ENCODE measurements around the gene GBF1. TPM values are rescaled to one million over a fixed set of nuclear protein-coding genes. Genes with fewer than 3 reads are reported as not detected.

Gene GBF1
- total and polyA plus RNA-seq, 2 experiments from 2014 or later = 43.1 to 55.4 TPM

DNA sequence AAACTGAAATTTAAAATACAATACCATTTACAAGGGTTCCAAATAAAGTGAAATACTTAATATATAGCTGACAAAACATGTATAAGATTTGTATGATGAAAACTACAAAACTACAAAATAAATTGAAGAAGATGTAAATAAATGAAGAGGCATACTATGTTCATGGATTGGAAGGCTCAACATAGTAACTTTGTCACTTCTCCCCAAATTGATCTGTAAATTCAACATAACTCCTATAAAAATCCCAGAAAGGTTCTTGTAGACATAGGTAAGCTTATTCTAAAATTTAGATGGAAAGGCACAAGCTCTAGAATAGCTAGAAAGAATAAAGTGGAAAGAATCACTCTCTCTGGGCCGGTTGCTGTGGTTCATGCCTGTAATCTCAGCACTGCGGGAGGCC lies 126.0 kb downstream of the GBF1 start:
- no peaks in the 10 kb centered on the region for H3K79me2 ChIP-seq
- no peaks in the 10 kb centered on the region for H3K9me2 ChIP-seq (replicated peaks; ENCODE audit: insufficient read depth)
- H2AFZ ChIP-seq = no peak overlapping the region
- H4K20me1 ChIP-seq (ENCODE audit: insufficient read depth, poor library complexity, severe bottlenecking) = no peaks in the 10 kb centered on the region
- WGBS (ENCODE audit: low lambda C conversion rate, missing lambda C conversion rate) = 97% methylated on average over 2 of the region's 2 CpGs
- H3K9me3 ChIP-seq (ENCODE audit: low read depth) = no peaks in the 10 kb centered on the region
- H3K4me3 ChIP-seq = no peak overlapping the region
- DNase-seq (ENCODE audit: low spot score) = no peak
- no peaks in the 10 kb centered on the region for H3K4me1 ChIP-seq (ENCODE audit: insufficient read depth)
- H3K36me3 ChIP-seq (replicated peaks; ENCODE audit: insufficient read depth, low read depth) = no peaks in the 10 kb centered on the region
- H3K4me2 ChIP-seq = no peak overlapping the region
- H3K27me3 ChIP-seq = no peaks in the 10 kb centered on the region
- no peak for TF ChIP-seq EZH2phosphoT487 (IDR thresholded peaks at IDR 0.05; ENCODE audit: low read depth, severe bottlenecking, unreplicated experiment)
- TF ChIP-seq, protein P1, sequence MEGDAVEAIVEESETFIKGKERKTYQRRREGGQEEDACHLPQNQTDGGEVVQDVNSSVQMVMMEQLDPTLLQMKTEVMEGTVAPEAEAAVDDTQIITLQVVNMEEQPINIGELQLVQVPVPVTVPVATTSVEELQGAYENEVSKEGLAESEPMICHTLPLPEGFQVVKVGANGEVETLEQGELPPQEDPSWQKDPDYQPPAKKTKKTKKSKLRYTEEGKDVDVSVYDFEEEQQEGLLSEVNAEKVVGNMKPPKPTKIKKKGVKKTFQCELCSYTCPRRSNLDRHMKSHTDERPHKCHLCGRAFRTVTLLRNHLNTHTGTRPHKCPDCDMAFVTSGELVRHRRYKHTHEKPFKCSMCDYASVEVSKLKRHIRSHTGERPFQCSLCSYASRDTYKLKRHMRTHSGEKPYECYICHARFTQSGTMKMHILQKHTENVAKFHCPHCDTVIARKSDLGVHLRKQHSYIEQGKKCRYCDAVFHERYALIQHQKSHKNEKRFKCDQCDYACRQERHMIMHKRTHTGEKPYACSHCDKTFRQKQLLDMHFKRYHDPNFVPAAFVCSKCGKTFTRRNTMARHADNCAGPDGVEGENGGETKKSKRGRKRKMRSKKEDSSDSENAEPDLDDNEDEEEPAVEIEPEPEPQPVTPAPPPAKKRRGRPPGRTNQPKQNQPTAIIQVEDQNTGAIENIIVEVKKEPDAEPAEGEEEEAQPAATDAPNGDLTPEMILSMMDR (IDR thresholded peaks at IDR 0.05; ENCODE audit: poor library complexity) = no peak
- TF ChIP-seq EZH2 (IDR thresholded peaks at IDR 0.05; ENCODE audit: borderline replicate concordance) = no peak
- H3K27ac ChIP-seq = no peak overlapping the region

DNA sequence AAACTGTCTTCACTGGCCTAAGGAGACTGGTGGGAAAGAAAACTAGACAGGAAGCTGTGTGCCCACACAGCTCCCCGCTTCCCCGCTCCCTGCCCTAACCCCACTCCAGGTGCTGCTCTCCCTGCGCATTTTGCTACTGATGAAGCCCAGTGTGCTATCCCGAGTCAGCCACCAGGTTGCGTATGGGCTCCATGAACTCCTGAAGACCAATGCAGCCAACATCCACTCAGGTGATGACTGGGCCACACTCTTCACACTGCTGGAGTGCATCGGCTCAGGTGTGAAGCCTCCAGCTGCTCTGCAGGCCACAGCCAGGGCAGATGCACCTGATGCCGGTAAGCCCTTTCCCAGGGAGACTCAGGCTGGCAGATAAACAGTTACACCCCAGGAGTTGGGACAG lies 129.9 kb downstream of the GBF1 start:
- Histone ChIP-seq H2AFZ (no peak overlapping the region), H3K4me3 (no peak overlapping the region), H3K9me2 (replicated peaks; ENCODE audit: insufficient read depth) (no peaks in the 10 kb centered on the region), H3K9me3 (ENCODE audit: low read depth) (no peaks in the 10 kb centered on the region), H3K27me3 (no peaks in the 10 kb centered on the region), H3K4me1 (ENCODE audit: insufficient read depth) (no peaks in the 10 kb centered on the region), H4K20me1 (ENCODE audit: insufficient read depth, poor library complexity, severe bottlenecking) (no peaks in the 10 kb centered on the region), H3K4me2 (no peak overlapping the region), H3K27ac (no peak overlapping the region), H3K79me2 (no peaks in the 10 kb centered on the region), H3K36me3 (replicated peaks; ENCODE audit: insufficient read depth, low read depth) (no peaks in the 10 kb centered on the region)
- no peak for DNase-seq (ENCODE audit: low spot score)
- WGBS (ENCODE audit: low lambda C conversion rate, missing lambda C conversion rate) = 87% methylated on average over 7 of the region's 7 CpGs
- TF ChIP-seq EZH2 (IDR thresholded peaks at IDR 0.05; ENCODE audit: borderline replicate concordance) (no peak), EZH2phosphoT487 (IDR thresholded peaks at IDR 0.05; ENCODE audit: low read depth, severe bottlenecking, unreplicated experiment) (no peak)
- TF ChIP-seq, protein P1 (IDR thresholded peaks at IDR 0.05; ENCODE audit: poor library complexity) = no peak

GRCh38 chr10:102375867-102376266 lies 130.5 kb downstream of the GBF1 start:
- TF ChIP-seq, protein P1 (IDR thresholded peaks at IDR 0.05; ENCODE audit: poor library complexity) = no peak
- no peak for TF ChIP-seq EZH2 (IDR thresholded peaks at IDR 0.05; ENCODE audit: borderline replicate concordance)
- TF ChIP-seq EZH2phosphoT487 (IDR thresholded peaks at IDR 0.05; ENCODE audit: low read depth, severe bottlenecking, unreplicated experiment) = no peak
- H2AFZ ChIP-seq = no peak overlapping the region
- H3K4me2 ChIP-seq = no peak overlapping the region
- no peak overlapping the region for H3K27ac ChIP-seq
- H3K9me3 ChIP-seq (ENCODE audit: low read depth) = no peaks in the 10 kb centered on the region
- DNase-seq (ENCODE audit: low spot score) = no peak
- no peaks in the 10 kb centered on the region for H3K79me2 ChIP-seq
- no peak overlapping the region for H3K4me3 ChIP-seq
- no peaks in the 10 kb centered on the region for H3K9me2 ChIP-seq (replicated peaks; ENCODE audit: insufficient read depth)
- no peaks in the 10 kb centered on the region for H4K20me1 ChIP-seq (ENCODE audit: insufficient read depth, poor library complexity, severe bottlenecking)
- no peaks in the 10 kb centered on the region for H3K36me3 ChIP-seq (replicated peaks; ENCODE audit: insufficient read depth, low read depth)
- H3K27me3 ChIP-seq = no peaks in the 10 kb centered on the region
- no peaks in the 10 kb centered on the region for H3K4me1 ChIP-seq (ENCODE audit: insufficient read depth)
- 96% methylated on average over 2 of the region's 2 CpGs for WGBS (ENCODE audit: low lambda C conversion rate, missing lambda C conversion rate)

DNA sequence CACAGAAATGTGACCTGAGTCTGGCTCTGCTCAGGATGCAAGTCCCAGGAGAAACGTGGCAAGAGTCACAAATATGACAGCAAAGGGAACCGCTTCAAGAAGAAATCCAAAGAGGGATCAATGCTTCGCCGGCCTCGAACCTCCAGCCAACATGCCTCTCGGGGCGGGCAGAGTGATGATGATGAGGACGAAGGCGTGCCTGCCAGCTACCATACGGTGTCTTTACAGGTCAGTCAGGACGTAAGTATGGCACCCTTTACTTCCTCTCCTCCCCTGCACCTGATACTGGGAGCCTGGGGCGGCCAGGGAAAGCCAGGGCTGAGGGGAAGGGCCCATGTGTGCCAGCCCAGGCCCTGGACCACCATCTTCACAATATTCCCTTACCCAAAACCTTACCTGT lies 131.6 kb downstream of the GBF1 start:
- 96% methylated on average over 12 of the region's 12 CpGs for WGBS (ENCODE audit: low lambda C conversion rate, missing lambda C conversion rate)
- Histone ChIP-seq H3K9me2 (replicated peaks; ENCODE audit: insufficient read depth) (no peaks in the 10 kb centered on the region), H3K36me3 (replicated peaks; ENCODE audit: insufficient read depth, low read depth) (no peaks in the 10 kb centered on the region)

More for the DNA sequence above, 131.6 kb downstream of the GBF1 start:
- no peaks in the 10 kb centered on the region for H3K9me3 ChIP-seq (ENCODE audit: low read depth)
- H4K20me1 ChIP-seq (ENCODE audit: insufficient read depth, poor library complexity, severe bottlenecking) = no peaks in the 10 kb centered on the region
- H3K4me3 ChIP-seq = no peak overlapping the region
- H2AFZ ChIP-seq = no peak overlapping the region
- TF ChIP-seq, protein P1 (IDR thresholded peaks at IDR 0.05; ENCODE audit: poor library complexity) = no peak
- TF ChIP-seq EZH2 (IDR thresholded peaks at IDR 0.05; ENCODE audit: borderline replicate concordance) (no peak), EZH2phosphoT487 (IDR thresholded peaks at IDR 0.05; ENCODE audit: low read depth, severe bottlenecking, unreplicated experiment) (no peak)
- H3K4me1 ChIP-seq (ENCODE audit: insufficient read depth) = no peaks in the 10 kb centered on the region
- H3K79me2 ChIP-seq = no peaks in the 10 kb centered on the region
- H3K27ac ChIP-seq = no peak overlapping the region
- no peak for DNase-seq (ENCODE audit: low spot score)
- no peak overlapping the region for H3K4me2 ChIP-seq
- H3K27me3 ChIP-seq = no peaks in the 10 kb centered on the region

Data from hepatocyte (in vitro differentiated cells).